Esophagus muscularis mucosa (tissue), 4 donors: ENCODE measurements around the gene GLG1.

Experiments
- EP300 ChIP-seq: sonication (generic); formaldehyde crosslinking; IDR thresholded peaks from one replicate; pipeline ENCODE4 v1.6.1; 2017; ENCODE audit warnings: antibody characterized with exemption
- POLR2A ChIP-seq: fragments of 450-650 bp; IDR thresholded peaks from one replicate; pipeline ENCODE4 v1.6.1; 2017; ENCODE audit warnings: antibody characterized with exemption, moderate library complexity, mild to moderate bottlenecking, low read depth
- POLR2AphosphoS5 ChIP-seq, 2 donors: sonication (generic); formaldehyde crosslinking; IDR thresholded peaks; one replicate each; pipeline ENCODE4 v1.6.1; 2017; ENCODE audit warnings: antibody characterized with exemption in 2 of 2
- TF ChIP-seq, protein P1 (sequence below), 3 experiments: fragments of 200-600 bp in 2 of 3; fragments of 450-650 bp in 1 of 3; sonication (generic) in 2 of 3; IDR thresholded peaks; one replicate each; pipeline ENCODE4 v1.5.1; 2017 to 2019; ENCODE audit warnings: antibody characterized with exemption in 3 of 3, mild to moderate bottlenecking in 2 of 3, moderate library complexity in 1 of 3

DNA sequence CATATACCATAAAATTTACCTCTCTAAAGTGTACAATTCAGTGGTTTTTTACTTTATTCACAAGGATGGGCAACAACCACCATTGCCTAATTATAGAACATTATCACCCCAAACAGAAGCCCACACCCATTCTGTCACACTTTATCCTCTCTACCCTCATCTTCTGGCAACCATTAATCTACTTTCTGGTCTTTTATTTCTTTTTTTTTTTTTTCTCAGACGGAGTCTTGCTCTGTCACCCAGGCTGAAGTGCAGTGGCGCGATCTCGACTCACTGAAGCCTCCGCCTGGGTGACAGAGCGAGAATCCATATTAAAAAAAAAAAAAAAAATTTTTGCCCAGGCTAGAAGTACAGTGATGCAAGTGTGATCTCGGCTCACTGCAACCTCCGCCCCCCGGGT lies 95.0 kb downstream of the GLG1 start:
- TF ChIP-seq, protein P1, sequence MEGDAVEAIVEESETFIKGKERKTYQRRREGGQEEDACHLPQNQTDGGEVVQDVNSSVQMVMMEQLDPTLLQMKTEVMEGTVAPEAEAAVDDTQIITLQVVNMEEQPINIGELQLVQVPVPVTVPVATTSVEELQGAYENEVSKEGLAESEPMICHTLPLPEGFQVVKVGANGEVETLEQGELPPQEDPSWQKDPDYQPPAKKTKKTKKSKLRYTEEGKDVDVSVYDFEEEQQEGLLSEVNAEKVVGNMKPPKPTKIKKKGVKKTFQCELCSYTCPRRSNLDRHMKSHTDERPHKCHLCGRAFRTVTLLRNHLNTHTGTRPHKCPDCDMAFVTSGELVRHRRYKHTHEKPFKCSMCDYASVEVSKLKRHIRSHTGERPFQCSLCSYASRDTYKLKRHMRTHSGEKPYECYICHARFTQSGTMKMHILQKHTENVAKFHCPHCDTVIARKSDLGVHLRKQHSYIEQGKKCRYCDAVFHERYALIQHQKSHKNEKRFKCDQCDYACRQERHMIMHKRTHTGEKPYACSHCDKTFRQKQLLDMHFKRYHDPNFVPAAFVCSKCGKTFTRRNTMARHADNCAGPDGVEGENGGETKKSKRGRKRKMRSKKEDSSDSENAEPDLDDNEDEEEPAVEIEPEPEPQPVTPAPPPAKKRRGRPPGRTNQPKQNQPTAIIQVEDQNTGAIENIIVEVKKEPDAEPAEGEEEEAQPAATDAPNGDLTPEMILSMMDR (IDR thresholded peaks at IDR 0.05) = no peak
- TF ChIP-seq POLR2A = no peak
- TF ChIP-seq POLR2AphosphoS5 (IDR thresholded peaks at IDR 0.05) = no peak
- TF ChIP-seq EP300 = no peak
